GM23338 (cell line): ENCODE measurements around the gene SMYD1. TPM values are rescaled to one million over a fixed set of nuclear protein-coding genes. Genes with fewer than 3 reads are reported as not detected.
A peak's percentile ranks its signal among the peaks of the same experiment; 100 is the strongest.

Experiments
- ATAC-seq: fragments of 200-7000 bp; cut with Tn5 transposase; 3 replicates; pipeline ENCODE4 v1.9.1; 2020
- DNase-seq: peaks from one replicate; pipeline ENCODE4 v3.0.0-alpha.2; 2015; ENCODE audit warnings: low spot score
- H2AFZ ChIP-seq: fragments of 200-600 bp; sonication (generic); 2 replicates; pipeline ENCODE4 v1.8.0; 2016; ENCODE audit warnings: antibody characterized with exemption, mild to moderate bottlenecking, moderate library complexity
- H3F3A ChIP-seq: fragments of 200-600 bp; sonication (generic); replicated peaks from 2 replicates; pipeline ENCODE4 v1.8.0; 2017; ENCODE audit warnings: antibody characterized with exemption, mixed run types, low read depth
- H3K27ac ChIP-seq: fragments of 200-600 bp; sonication (generic); 2 replicates; pipeline ENCODE4 v1.6.1; 2016; ENCODE audit warnings: low read depth
- H3K27me3 ChIP-seq: fragments of 200-600 bp; sonication (generic); 2 replicates; pipeline ENCODE4 v1.8.0; 2016; ENCODE audit warnings: mild to moderate bottlenecking, mixed run types, moderate library complexity; ENCODE audit not compliant: insufficient read depth
- H3K36me3 ChIP-seq: fragments of 200-600 bp; sonication (generic); 2 replicates; pipeline ENCODE4 v1.8.0; 2016; ENCODE audit warnings: mild to moderate bottlenecking; ENCODE audit not compliant: insufficient read depth
- H3K4me1 ChIP-seq: fragments of 200-600 bp; sonication (generic); 2 replicates; pipeline ENCODE4 v1.8.0; 2016; ENCODE audit warnings: mild to moderate bottlenecking, moderate library complexity; ENCODE audit not compliant: insufficient read depth
- H3K4me2 ChIP-seq: fragments of 200-600 bp; sonication (generic); 2 replicates; pipeline ENCODE4 v1.7.1; 2017; ENCODE audit warnings: mixed run types
- H3K4me3 ChIP-seq: fragments of 200-600 bp; sonication (generic); 2 replicates; pipeline ENCODE4 v1.6.1; 2016; ENCODE audit warnings: mixed run types
- H3K79me2 ChIP-seq: fragments of 200-600 bp; sonication (generic); replicated peaks from 2 replicates; pipeline ENCODE4 v1.8.0; 2017; ENCODE audit warnings: mild to moderate bottlenecking; ENCODE audit not compliant: insufficient read depth
- H3K9me2 ChIP-seq: fragments of 200-600 bp; sonication (generic); 2 replicates; pipeline ENCODE4 v1.8.0; 2017; ENCODE audit not compliant: insufficient read depth
- H4K20me1 ChIP-seq: fragments of 200-600 bp; sonication (generic); replicated peaks from 2 replicates; pipeline ENCODE4 v1.8.0; 2017; ENCODE audit warnings: mild to moderate bottlenecking; ENCODE audit not compliant: insufficient read depth
- H3K27ac Mint-ChIP-seq: 2 replicates; pipeline ENCODE4 v1.8.0; 2020; ENCODE audit warnings: inconsistent platforms, mild to moderate bottlenecking, moderate library complexity, mixed read lengths
- H3K27me3 Mint-ChIP-seq: 3 replicates; pipeline ENCODE4 v1.8.0; 2022; ENCODE audit warnings: low read depth, mild to moderate bottlenecking, moderate library complexity, mixed read lengths, inconsistent platforms; ENCODE audit not compliant: insufficient read depth, poor library complexity
- H3K36me3 Mint-ChIP-seq: 3 replicates; pipeline ENCODE4 v1.8.0; 2021; ENCODE audit warnings: low read depth, mild to moderate bottlenecking, inconsistent platforms, moderate library complexity, mixed read lengths
- H3K4me1 Mint-ChIP-seq: 3 replicates; pipeline ENCODE4 v1.8.0; 2020; ENCODE audit warnings: mild to moderate bottlenecking, inconsistent platforms, mixed read lengths
- H3K4me3 Mint-ChIP-seq: 3 replicates; pipeline ENCODE4 v1.8.0; 2021; ENCODE audit warnings: moderate library complexity, mild to moderate bottlenecking, inconsistent platforms, mixed read lengths
- H3K9me3 Mint-ChIP-seq: 3 replicates; pipeline ENCODE4 v1.8.0; 2020; ENCODE audit warnings: moderate library complexity, mild to moderate bottlenecking, inconsistent platforms, mixed read lengths
- CREB1 ChIP-seq: fragments of 250-450 bp; sonication (Bioruptor Pico); IDR thresholded peaks from 2 replicates; pipeline ENCODE4 v1.5.0; 2020; ENCODE audit warnings: low read depth, mild to moderate bottlenecking, moderate library complexity
- CTCF ChIP-seq, 2 experiments: fragments of 200-600 bp in 1 of 2; sonication (generic) in 1 of 2; conservative IDR thresholded peaks; 2 replicates each; pipeline versions ENCODE4 v1.5.1 to v1.6.1; 2016 to 2017; ENCODE audit warnings: antibody characterized with exemption in 2 of 2, low read depth in 2 of 2, mild to moderate bottlenecking in 2 of 2, moderate library complexity in 1 of 2
- ETS1 ChIP-seq: IDR thresholded peaks from 2 replicates; pipeline ENCODE4 v1.6.1; 2016; ENCODE audit warnings: antibody characterized with exemption
- EZH2 ChIP-seq: fragments of 200-600 bp; sonication (generic); IDR thresholded peaks from one replicate; pipeline ENCODE4 v1.8.0; 2017; ENCODE audit warnings: antibody characterized with exemption, mild to moderate bottlenecking, low read depth; ENCODE audit not compliant: unreplicated experiment
- JUNB ChIP-seq: IDR thresholded peaks from one replicate; pipeline ENCODE4 v1.6.1; 2016; ENCODE audit warnings: antibody characterized with exemption; ENCODE audit not compliant: unreplicated experiment
- REST ChIP-seq: IDR thresholded peaks from one replicate; pipeline ENCODE4 v1.6.1; 2018; ENCODE audit warnings: antibody characterized with exemption; ENCODE audit not compliant: unreplicated experiment
- STAT1 ChIP-seq: IDR thresholded peaks from one replicate; pipeline ENCODE4 v1.6.1; 2016; ENCODE audit warnings: antibody characterized with exemption; ENCODE audit not compliant: unreplicated experiment
- ZNF114 ChIP-seq: fragments of 250-450 bp; sonication (Bioruptor Pico); IDR thresholded peaks from 2 replicates; pipeline ENCODE4 v1.5.0; 2020; ENCODE audit warnings: mild to moderate bottlenecking, moderate library complexity
- ZNF462 ChIP-seq: fragments of 250-450 bp; sonication (Bioruptor Pico); IDR thresholded peaks from 2 replicates; pipeline ENCODE4 v1.5.0; 2020; ENCODE audit warnings: mild to moderate bottlenecking, moderate library complexity
- polyA plus RNA-seq: library from polyadenylated mRNA; unstranded; fragments of >200 nt; fragmentation: Nextera tagmentation; extraction: Ambion mirVana; gene quantifications from 2 replicates; pipeline ENCODE4 v1.2.1, GENCODE V29; 2016
- total RNA-seq: library from RNA; depleted of rRNA; stranded (reverse); fragments of >200 nt; shearing (Covaris generic); gene quantifications from 2 replicates; pipeline ENCODE4 v1.2.3, GENCODE V29; 2014

The SMYD1 gene
- total and polyA plus RNA-seq, 2 experiments from 2014 or later = 0.07 TPM; not detected in 1

GRCh38 chr2:88067189-88067588 lies 436 bp upstream of the SMYD1 start (continued):
- no peak for TF ChIP-seq ZNF462 (CRISPR knock-in tag)

- H3K4me3 Mint-ChIP-seq = no peak overlapping the region
- Histone ChIP-seq H3K9me2 (no peaks in the 10 kb centered on the region), H3F3A (no peaks in the 10 kb centered on the region), H3K79me2 (no peaks in the 10 kb centered on the region), H3K36me3 (no peaks in the 10 kb centered on the region), H3K27me3 (no peaks in the 10 kb centered on the region), H4K20me1 (no peaks in the 10 kb centered on the region), H3K4me1 (peaks cover 17% of the 10 kb centered on the region), H3K4me2 (no peak overlapping the region), H3K27ac (no peak overlapping the region), H3K4me3 (no peak overlapping the region), H2AFZ (peak overlapping the region; percentile 94)
- DNase-seq (no peak), ATAC-seq (no peak)
- H3K27me3 Mint-ChIP-seq = peaks cover 2% of the 10 kb centered on the region
- H3K9me3 Mint-ChIP-seq = peaks cover 2% of the 10 kb centered on the region
- H3K4me1 Mint-ChIP-seq = peaks cover 26% of the 10 kb centered on the region
- H3K36me3 Mint-ChIP-seq = no peaks in the 10 kb centered on the region; the same call in 2 of the 3 replicates
- H3K27ac Mint-ChIP-seq = no peak overlapping the region
- TF ChIP-seq ZNF114 (CRISPR knock-in tag) (no peak), REST (no peak), ETS1 (no peak), CREB1 (CRISPR knock-in tag) (no peak), STAT1 (no peak), EZH2 (no peak), JUNB (no peak), CTCF (conservative IDR thresholded peaks at IDR 0.05; ENCODE audit: low read depth in 2 of 2) (no peak)
These were observed 419 bp downstream of the SMYD1 start for GRCh38 chr2:88068044-88068443.
